Brain microvascular endothelial cell (primary cell): ENCODE results near the gene GRIK3.

Experiments
- DNase-seq: peaks from one replicate; pipeline ENCODE4 v3.0.0-alpha.2; 2020
- H3K27ac ChIP-seq: fragments of 250-450 bp; sonication (Bioruptor Pico); 2 replicates; pipeline ENCODE4 v1.5.1; 2020; ENCODE audit warnings: mild to moderate bottlenecking, moderate library complexity
- H3K27me3 ChIP-seq: fragments of 250-450 bp; sonication (Bioruptor Pico); replicated peaks from 2 replicates; pipeline ENCODE4 v1.5.1; 2020; ENCODE audit warnings: mild to moderate bottlenecking
- H3K36me3 ChIP-seq: fragments of 250-450 bp; sonication (Bioruptor Pico); replicated peaks from 2 replicates; pipeline ENCODE4 v1.5.1; 2020; ENCODE audit warnings: mild to moderate bottlenecking
- H3K4me3 ChIP-seq: 2 replicates; pipeline ENCODE4 v1.5.1; 2011; ENCODE audit warnings: low read depth, mild to moderate bottlenecking, control low read depth, low read length, moderate library complexity
- CTCF ChIP-seq: IDR thresholded peaks from 2 replicates; pipeline ENCODE4 v1.5.1; 2011; ENCODE audit warnings: low read depth, mild to moderate bottlenecking, moderate library complexity, low read length, control low read depth, inconsistent platforms; ENCODE audit errors: missing control alignments
- in situ Hi-C: cut with HindIII; loops from 2 replicates; pipeline ENCODE4 v1.10.0; 2017; ENCODE audit warnings: low sequenced_read_pairs, low pct_ligation_motif_present

GRIK3 gene

GRCh38 chr1:36883315-36883949 is 150.9 kb downstream of the GRIK3 start:
- in situ Hi-C loops: no loop called here
- Histone ChIP-seq H3K27me3 (no peaks in the 10 kb centered on the region), H3K36me3 (no peaks in the 10 kb centered on the region), H3K27ac (no peak overlapping the region), H3K4me3 (no peak overlapping the region)
- TF ChIP-seq CTCF: no peak
- DNase-seq: no peak

- no peak for TF ChIP-seq CTCF
- no peak for DNase-seq
- Histone ChIP-seq H3K27me3 (no peaks in the 10 kb centered on the region), H3K36me3 (no peaks in the 10 kb centered on the region), H3K4me3 (no peak overlapping the region), H3K27ac (no peak overlapping the region)
- in situ Hi-C loops: no loop called here
These were observed 151.6 kb downstream of the GRIK3 start for GRCh38 chr1:36882536-36883285.

GRCh38 chr1:36881541-36881940 is 152.8 kb downstream of the GRIK3 start:
- in situ Hi-C loops: no loop called here
- Histone ChIP-seq H3K27me3 (no peaks in the 10 kb centered on the region), H3K36me3 (no peaks in the 10 kb centered on the region), H3K4me3 (no peak overlapping the region), H3K27ac (no peak overlapping the region)
- no peak for TF ChIP-seq CTCF
- DNase-seq: no peak

GRCh38 chr1:36881068-36881405 is 153.3 kb downstream of the GRIK3 start:
- in situ Hi-C loops: no loop called here

GRCh38 chr1:36880155-36881067 is 153.9 kb downstream of the GRIK3 start:
- no peak for DNase-seq
- Histone ChIP-seq H3K4me3 (no peak overlapping the region), H3K27ac (no peak overlapping the region), H3K27me3 (no peaks in the 10 kb centered on the region), H3K36me3 (no peaks in the 10 kb centered on the region)
- no peak for TF ChIP-seq CTCF
- in situ Hi-C loops: no loop called here

More at GRCh38 chr1:36881068-36881405, 153.3 kb downstream of the GRIK3 start:
- no peak for DNase-seq
- H3K27ac ChIP-seq: no peak overlapping the region
- H3K36me3 ChIP-seq: no peaks in the 10 kb centered on the region
- no peak overlapping the region for H3K4me3 ChIP-seq
- no peaks in the 10 kb centered on the region for H3K27me3 ChIP-seq
- TF ChIP-seq CTCF: no peak
